GM18520 (cell line): Measurements from ENCODE around the gene ZBTB7C.

Source experiments
- ATAC-seq: cut with Tn5 transposase; IDR thresholded peaks from one replicate; pipeline ENCODE4 v1.9.1; 2021; ENCODE audit not compliant: unreplicated experiment

Gene ZBTB7C

GRCh38 chr18:48132797-48133655 is 276.2 kb downstream of the ZBTB7C start:
- ATAC-seq = no peak

DNA sequence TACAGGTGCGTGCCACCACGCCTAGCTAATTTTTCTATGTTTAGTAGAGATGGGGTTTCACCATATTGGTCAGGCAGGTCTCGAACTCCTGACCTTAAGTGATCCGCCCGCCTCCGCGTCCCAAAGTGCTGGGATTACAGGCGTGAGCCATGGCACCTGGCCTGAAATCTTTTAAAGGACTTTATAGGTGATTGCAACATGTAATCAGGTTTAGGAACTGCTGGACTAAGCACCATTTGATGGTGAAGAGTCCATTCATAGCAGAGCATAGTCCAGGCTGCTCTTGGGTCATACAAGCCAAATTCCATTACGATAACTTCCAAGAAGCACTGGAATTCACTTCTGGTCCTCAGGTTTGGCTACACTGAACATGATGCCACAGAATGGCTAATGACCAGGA is 278.1 kb downstream of the ZBTB7C start:
- no peak for ATAC-seq

GRCh38 chr18:48129621-48130082 is 279.5 kb downstream of the ZBTB7C start:
- no peak for ATAC-seq

GRCh38 chr18:48127606-48128005 is 281.6 kb downstream of the ZBTB7C start:
- no peak for ATAC-seq

DNA sequence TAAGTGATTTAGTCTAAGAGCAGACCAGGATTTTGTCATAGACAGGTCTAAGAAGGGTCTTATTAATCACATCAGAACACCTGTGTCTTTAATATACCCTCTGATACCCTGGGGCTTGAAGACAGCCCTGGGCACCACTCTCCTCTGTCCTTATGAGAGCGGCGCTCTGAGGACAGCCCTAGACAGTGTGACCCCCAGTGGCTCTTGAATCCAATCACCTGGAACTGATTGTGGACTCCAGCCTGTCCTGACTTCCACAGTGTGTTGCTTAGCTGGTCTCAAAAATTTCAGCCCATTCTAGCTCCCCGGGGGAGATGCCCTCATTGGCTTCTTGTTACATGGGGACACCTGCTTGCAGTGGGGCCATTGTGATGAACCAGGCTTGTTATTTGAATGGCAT is 282.9 kb downstream of the ZBTB7C start:
- ATAC-seq = no peak

- ATAC-seq = no peak
Observed at GRCh38 chr18:48125724-48126123, 283.5 kb downstream of the ZBTB7C start.

- ATAC-seq = no peak
Observed at GRCh38 chr18:48124857-48125626, 284.1 kb downstream of the ZBTB7C start.

- ATAC-seq = no peak
Observed at GRCh38 chr18:48123941-48124340, 285.2 kb downstream of the ZBTB7C start.

GRCh38 chr18:48123324-48123723 is 285.9 kb downstream of the ZBTB7C start:
- ATAC-seq = no peak

GRCh38 chr18:48122816-48123215 is 286.4 kb downstream of the ZBTB7C start:
- no peak for ATAC-seq

GRCh38 chr18:48122376-48122775 is 286.8 kb downstream of the ZBTB7C start:
- ATAC-seq = no peak

DNA sequence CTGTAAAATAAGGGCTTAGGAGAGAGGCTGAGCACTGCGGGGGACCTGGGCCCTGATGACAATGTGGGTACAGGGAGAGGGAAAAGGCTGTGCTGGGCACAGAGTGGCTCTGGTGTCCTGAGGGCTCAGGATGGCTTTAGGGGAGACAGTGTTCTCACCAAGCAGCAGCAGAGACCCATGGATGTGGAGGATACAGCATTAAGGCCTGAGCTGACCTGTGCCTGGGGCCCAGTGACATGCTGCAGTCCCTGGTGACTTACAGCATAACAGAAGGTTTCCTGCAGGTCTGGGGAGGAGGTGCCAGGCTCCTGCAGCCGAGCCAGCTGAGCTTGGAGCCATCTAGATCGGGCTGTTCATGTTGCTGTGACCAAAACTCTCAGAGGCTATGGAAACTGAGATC is 287.4 kb downstream of the ZBTB7C start:
- no peak for ATAC-seq

- no peak for ATAC-seq
Observed at GRCh38 chr18:48119204-48119603, 290.0 kb downstream of the ZBTB7C start.

DNA sequence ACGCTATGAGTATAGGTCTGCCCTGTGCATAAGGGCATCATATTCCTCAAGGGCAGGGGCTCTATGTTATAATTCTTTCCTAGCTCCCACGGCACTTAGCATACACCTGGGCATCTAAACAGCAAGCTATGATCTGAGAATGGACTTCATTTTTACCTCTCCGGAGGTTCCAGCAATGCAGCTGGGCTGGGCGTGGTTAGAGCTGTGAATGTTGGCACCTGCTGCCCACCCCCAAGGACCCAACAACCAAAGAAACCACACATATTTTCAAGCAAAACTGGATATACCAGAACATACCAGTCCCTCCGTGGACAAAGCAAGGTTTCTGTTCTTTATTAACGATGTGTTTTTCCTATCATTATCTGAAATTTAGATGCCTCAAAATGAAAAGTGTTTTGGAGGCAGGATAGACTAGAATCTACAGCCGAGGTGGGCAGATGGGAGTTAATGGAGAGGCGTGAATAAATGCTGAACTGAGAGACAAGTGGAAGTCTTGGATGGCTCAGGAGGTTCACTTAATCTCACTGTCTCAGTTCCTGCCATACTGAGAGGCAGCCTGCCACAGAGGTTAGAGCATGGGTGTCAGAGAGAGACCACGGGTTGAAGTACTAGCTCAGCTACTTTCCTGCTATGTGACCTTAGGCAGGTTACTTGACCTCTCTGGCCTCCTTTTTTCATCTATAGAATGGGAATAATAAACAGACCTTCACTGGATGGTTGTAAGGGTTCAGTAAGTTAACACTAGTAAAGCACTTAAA is 292.1 kb downstream of the ZBTB7C start:
- no peak for ATAC-seq

- ATAC-seq = no peak
Observed at GRCh38 chr18:48116017-48116416, 293.2 kb downstream of the ZBTB7C start.

DNA sequence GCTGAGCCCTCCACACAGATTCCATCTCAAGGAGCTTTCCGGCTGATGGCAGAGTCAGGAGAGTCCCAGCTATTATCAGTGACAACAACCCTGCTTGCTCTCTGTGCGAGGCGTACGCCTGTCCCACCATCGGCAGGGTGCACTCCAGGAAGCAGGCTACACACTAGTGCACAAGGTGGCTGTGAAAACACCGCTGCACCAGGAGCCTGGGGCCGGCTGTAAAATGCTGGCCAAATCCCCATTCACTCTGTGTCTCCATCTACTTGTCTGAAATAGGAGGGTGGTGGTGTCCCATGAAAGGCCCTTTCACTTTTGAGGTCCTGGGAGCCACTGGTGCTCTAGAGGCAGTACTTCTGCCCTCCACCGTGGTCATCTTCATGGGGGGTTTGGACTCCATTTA is 295.5 kb downstream of the ZBTB7C start:
- ATAC-seq = no peak

- ATAC-seq = no peak
Observed at GRCh38 chr18:48111587-48111986, 297.6 kb downstream of the ZBTB7C start.

DNA sequence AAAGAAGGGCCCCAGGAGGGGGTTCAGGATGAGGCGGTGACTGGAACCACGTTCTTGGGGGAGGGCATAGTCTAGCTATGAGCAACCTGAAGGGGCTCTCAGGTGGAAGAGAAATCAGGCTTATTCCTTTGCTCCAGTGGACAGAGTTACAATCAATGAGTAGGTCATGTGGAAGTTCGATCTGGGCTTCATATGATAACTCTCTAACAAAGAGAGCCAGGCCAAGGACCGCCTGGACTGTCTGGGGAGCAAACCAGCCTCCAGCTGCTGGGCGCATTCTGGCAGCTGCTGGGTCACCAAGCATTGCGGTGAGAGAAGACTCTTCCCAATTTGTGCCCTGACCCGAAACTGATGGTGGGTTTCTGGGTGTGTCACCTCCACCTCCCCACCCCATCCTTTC is 298.4 kb downstream of the ZBTB7C start:
- no peak for ATAC-seq

GRCh38 chr18:48109961-48110493 is 299.2 kb downstream of the ZBTB7C start:
- no peak for ATAC-seq

DNA sequence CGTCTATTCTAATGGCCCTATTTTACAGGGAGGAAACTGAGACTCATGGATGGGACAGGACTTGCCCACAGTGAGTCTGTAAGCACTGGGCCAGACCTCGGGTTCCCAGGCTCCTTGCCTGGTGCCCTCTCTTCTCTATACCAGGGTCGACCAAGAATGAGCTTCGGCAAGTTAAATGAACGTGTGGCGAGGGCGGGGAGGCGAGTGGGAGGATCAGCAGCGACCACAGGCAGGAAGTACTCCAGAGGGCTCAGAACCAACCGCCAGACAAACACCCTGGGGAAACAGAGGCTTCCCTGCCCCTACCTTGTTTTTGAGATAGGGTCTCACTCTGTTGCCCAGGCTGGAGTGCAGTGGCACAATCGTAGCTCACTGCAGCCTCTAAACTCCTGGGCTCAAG is 301.0 kb downstream of the ZBTB7C start:
- no peak for ATAC-seq
